Spleen (tissue), 7 donors: ENCODE data around the gene NRAP.

Experiments
- CTCF ChIP-seq, 11 experiments: fragments of 200-600 bp in 7 of 11; fragments of 450-650 bp in 4 of 11; sonication (generic) in 4 of 11; IDR thresholded peaks in 8 of 11; conservative IDR thresholded peaks in 3 of 11; 1 replicate in 7 of 11; 2 replicates in 4 of 11; pipeline versions ENCODE4 v1.4.0 to v1.8.0; 2016 to 2021; ENCODE audit warnings: antibody characterized with exemption in 11 of 11, inconsistent platforms in 4 of 11, mild to moderate bottlenecking in 1 of 11
- POLR2AphosphoS5 ChIP-seq, 3 donors: sonication (generic); formaldehyde crosslinking; IDR thresholded peaks; one replicate each; pipeline ENCODE4 v1.5.1; 2017; ENCODE audit warnings: antibody characterized with exemption in 3 of 3
- donor health status: DM: no; HTN: no; CAD: no; lungs with moderate emphysema.
- donor health status: DM: no; HTN: no; CAD: no.
- donor health status: DM: no; HTN: no; CAD: no.

GRCh38 chr10:113627836-113628235, 36.0 kb downstream of the NRAP start:
- TF ChIP-seq CTCF (IDR thresholded peaks at IDR 0.05 in 8 of 11, conservative IDR thresholded peaks at IDR 0.05 in 3 of 11), result no peak
- TF ChIP-seq POLR2AphosphoS5 (IDR thresholded peaks at IDR 0.05), result no peak
